Stimulated activated naive CD8-positive, alpha-beta T cell treated with anti-CD3 and anti-CD28 coated beads, Interleukin-15, Interleukin-2, amounts not matched to agents 100 ng/mL and 50 ng/mL, for 24 hours (primary cell): Measurements from ENCODE around the gene TMEM132D.
"Not testable (repeated sequence)": the region's sequence is repeated elsewhere in the genome, so short reads cannot be mapped to it uniquely, and the experiment has no call there.

Source experiments
- H3K27ac Mint-ChIP-seq: one replicate; pipeline ENCODE4 v1.8.0; 2021; ENCODE audit warnings: mild to moderate bottlenecking, mixed read lengths
- H3K27me3 Mint-ChIP-seq: one replicate; pipeline ENCODE4 v1.8.0; 2021; ENCODE audit warnings: mixed read lengths
- H3K36me3 Mint-ChIP-seq: one replicate; pipeline ENCODE4 v1.8.0; 2021; ENCODE audit warnings: low read depth, mixed read lengths
- H3K4me1 Mint-ChIP-seq: one replicate; pipeline ENCODE4 v1.8.0; 2021; ENCODE audit warnings: low read depth, mixed read lengths
- H3K4me3 Mint-ChIP-seq: one replicate; pipeline ENCODE4 v1.8.0; 2021; ENCODE audit warnings: mild to moderate bottlenecking, mixed read lengths
- H3K9me3 Mint-ChIP-seq: one replicate; pipeline ENCODE4 v1.8.0; 2021; ENCODE audit warnings: mixed read lengths

The TMEM132D gene

GRCh38 chr12:129202109-129202814, 701.6 kb downstream of the TMEM132D start:
- Mint-ChIP-seq H3K27me3 (no peaks in the 10 kb centered on the region), H3K4me3 (no peak overlapping the region), H3K4me1 (no peaks in the 10 kb centered on the region), H3K36me3 (no peaks in the 10 kb centered on the region), H3K27ac (no peak overlapping the region), H3K9me3 (peaks cover 5% of the 10 kb centered on the region)

- Mint-ChIP-seq H3K9me3 (peaks cover 5% of the 10 kb centered on the region), H3K36me3 (no peaks in the 10 kb centered on the region), H3K4me3 (no peak overlapping the region), H3K4me1 (no peaks in the 10 kb centered on the region), H3K27ac (no peak overlapping the region), H3K27me3 (no peaks in the 10 kb centered on the region)
Observed at GRCh38 chr12:129201029-129201428, 702.8 kb downstream of the TMEM132D start.

GRCh38 chr12:129200576-129200975, 703.2 kb downstream of the TMEM132D start:
- Mint-ChIP-seq H3K27ac (no peak overlapping the region), H3K27me3 (no peaks in the 10 kb centered on the region), H3K36me3 (no peaks in the 10 kb centered on the region), H3K4me1 (no peaks in the 10 kb centered on the region), H3K9me3 (peaks cover 5% of the 10 kb centered on the region), H3K4me3 (no peak overlapping the region)

DNA sequence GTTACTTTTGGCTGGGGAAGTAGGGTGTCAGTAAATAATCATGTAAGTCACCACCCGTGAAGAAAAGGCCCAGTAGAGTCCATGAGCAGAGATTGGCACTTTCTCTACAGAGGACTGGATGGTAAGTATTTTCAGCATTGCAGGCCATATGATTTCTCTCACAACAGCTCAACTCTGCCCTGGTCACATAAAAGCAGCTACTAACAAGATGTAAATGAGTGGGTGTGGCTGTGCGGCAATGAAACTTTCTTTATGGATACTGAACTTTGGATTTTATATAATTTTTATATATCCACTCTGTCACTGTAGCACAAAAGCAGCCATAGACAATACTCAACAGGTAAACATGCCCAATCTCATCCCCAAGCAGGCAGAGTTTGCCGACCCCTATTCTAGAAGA, 706.9 kb downstream of the TMEM132D start:
- H3K4me3 Mint-ChIP-seq: no peak overlapping the region
- H3K27ac Mint-ChIP-seq: no peak overlapping the region
- H3K27me3 Mint-ChIP-seq: no peaks in the 10 kb centered on the region
- no peaks in the 10 kb centered on the region for H3K36me3 Mint-ChIP-seq
- H3K9me3 Mint-ChIP-seq: peaks cover 20% of the 10 kb centered on the region
- H3K4me1 Mint-ChIP-seq: no peaks in the 10 kb centered on the region

DNA sequence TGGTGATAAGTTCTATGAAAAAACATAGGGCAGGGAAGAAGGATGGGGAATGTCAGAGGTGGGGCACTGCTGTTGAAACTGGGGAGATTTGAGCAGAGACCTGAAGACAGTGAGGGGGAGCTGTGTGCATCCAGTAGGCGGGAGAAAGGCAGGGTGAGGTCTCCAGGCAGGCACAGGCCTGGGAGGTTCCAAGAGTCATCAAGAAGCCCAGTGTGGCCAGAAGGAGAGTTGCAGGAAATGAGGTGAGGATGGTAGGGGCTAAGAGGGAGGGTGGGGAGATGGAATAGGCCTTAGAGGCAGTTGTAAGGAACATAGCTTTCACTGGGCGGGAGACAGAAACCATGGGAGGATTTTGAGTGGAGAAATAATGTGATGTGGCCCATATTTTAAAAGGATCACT, 708.7 kb downstream of the TMEM132D start:
- Mint-ChIP-seq H3K27ac (no peak overlapping the region), H3K4me1 (no peaks in the 10 kb centered on the region), H3K9me3 (peaks cover 20% of the 10 kb centered on the region), H3K4me3 (no peak overlapping the region), H3K36me3 (no peaks in the 10 kb centered on the region), H3K27me3 (no peaks in the 10 kb centered on the region)

- Mint-ChIP-seq H3K36me3 (no peaks in the 10 kb centered on the region), H3K4me3 (no peak overlapping the region), H3K27me3 (no peaks in the 10 kb centered on the region)
Observed at GRCh38 chr12:129193263-129193871, 710.5 kb downstream of the TMEM132D start.

DNA sequence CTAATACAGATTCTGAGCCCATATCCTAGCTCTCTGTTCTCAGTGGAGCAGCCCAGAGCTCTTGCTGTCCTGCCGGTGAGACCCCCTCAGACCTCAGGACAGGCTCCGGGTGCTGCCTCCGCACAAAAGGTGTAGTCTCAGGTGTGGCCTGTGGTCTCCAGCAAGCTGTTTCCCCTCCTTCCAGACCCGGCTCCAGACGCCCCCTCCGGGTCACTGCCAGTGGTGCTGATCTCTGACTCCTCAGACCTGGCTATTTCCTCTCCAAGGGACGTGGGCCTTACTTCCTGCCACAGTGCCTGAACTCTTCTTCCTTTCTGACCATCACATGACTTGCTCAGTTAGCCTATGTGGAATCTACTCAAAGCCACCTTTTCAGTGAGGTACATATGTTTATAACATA, 713.0 kb downstream of the TMEM132D start:
- no peak overlapping the region for H3K4me3 Mint-ChIP-seq
- H3K9me3 Mint-ChIP-seq: peaks cover 15% of the 10 kb centered on the region
- H3K27me3 Mint-ChIP-seq: no peaks in the 10 kb centered on the region
- no peak overlapping the region for H3K27ac Mint-ChIP-seq
- no peaks in the 10 kb centered on the region for H3K36me3 Mint-ChIP-seq
- no peaks in the 10 kb centered on the region for H3K4me1 Mint-ChIP-seq

More at GRCh38 chr12:129193263-129193871, 710.5 kb downstream of the TMEM132D start:
- Mint-ChIP-seq H3K4me1 (no peaks in the 10 kb centered on the region), H3K9me3 (peaks cover 19% of the 10 kb centered on the region), H3K27ac (no peak overlapping the region)

DNA sequence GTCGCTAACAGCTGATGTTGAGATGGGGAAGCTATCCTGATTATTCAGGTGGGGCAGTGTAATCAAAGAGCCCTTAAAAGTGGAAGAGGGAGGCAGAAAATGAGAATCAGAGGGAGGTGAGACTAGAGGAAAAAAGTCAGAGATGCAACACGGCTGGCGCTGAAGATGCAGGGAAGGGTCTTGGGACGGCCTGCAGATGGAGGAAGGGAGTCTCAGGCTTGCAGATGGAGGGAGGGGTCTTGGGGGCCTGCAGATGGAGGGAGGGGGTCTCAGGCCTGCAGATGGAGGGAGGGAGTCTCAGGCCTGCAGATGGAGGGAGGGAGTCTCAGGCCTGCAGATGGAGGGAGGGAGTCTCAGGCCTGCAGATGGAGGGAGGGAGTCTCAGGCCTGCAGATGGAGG, 713.9 kb downstream of the TMEM132D start:
- not testable (repeated sequence) for H3K4me1 Mint-ChIP-seq, H3K36me3 Mint-ChIP-seq, H3K27me3 Mint-ChIP-seq, H3K27ac Mint-ChIP-seq, H3K4me3 Mint-ChIP-seq
- H3K9me3 Mint-ChIP-seq: peaks cover 15% of the 10 kb centered on the region

- Mint-ChIP-seq H3K27me3 (no peaks in the 10 kb centered on the region), H3K9me3 (no peaks in the 10 kb centered on the region), H3K4me1 (no peaks in the 10 kb centered on the region), H3K36me3 (no peaks in the 10 kb centered on the region), H3K27ac (no peak overlapping the region), H3K4me3 (no peak overlapping the region)
Observed at GRCh38 chr12:129186952-129187351, 716.9 kb downstream of the TMEM132D start.

GRCh38 chr12:129185855-129186254, 718.0 kb downstream of the TMEM132D start:
- no peak overlapping the region for H3K27ac Mint-ChIP-seq
- no peaks in the 10 kb centered on the region for H3K9me3 Mint-ChIP-seq
- H3K4me3 Mint-ChIP-seq: no peak overlapping the region
- H3K36me3 Mint-ChIP-seq: no peaks in the 10 kb centered on the region
- H3K4me1 Mint-ChIP-seq: no peaks in the 10 kb centered on the region
- H3K27me3 Mint-ChIP-seq: no peaks in the 10 kb centered on the region

GRCh38 chr12:129184127-129184928, 719.5 kb downstream of the TMEM132D start:
- H3K9me3 Mint-ChIP-seq: no peaks in the 10 kb centered on the region
- no peak overlapping the region for H3K4me3 Mint-ChIP-seq
- no peak overlapping the region for H3K27ac Mint-ChIP-seq
- H3K27me3 Mint-ChIP-seq: no peaks in the 10 kb centered on the region
- H3K4me1 Mint-ChIP-seq: no peaks in the 10 kb centered on the region
- no peaks in the 10 kb centered on the region for H3K36me3 Mint-ChIP-seq

- no peaks in the 10 kb centered on the region for H3K4me1 Mint-ChIP-seq
Observed at GRCh38 chr12:129179941-129180553, 723.8 kb downstream of the TMEM132D start.

DNA sequence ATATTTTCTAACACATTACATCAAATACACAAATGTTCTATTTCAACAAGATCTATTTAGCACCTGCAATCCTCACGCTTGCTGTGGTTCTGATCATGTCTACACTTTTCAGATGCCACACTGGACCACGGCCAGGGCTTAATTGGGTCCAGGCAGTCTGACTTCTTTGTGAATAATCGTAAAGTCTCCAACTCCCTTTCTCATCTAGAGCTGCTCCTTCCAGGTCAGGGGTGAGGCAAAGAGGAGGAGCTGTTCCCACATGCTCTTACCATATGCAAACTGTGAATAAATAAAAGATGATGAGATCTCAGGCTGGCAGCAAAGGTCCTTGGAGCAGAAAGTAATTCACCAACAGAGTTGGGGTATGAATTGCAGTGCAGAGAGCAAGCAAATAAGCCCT, 733.9 kb downstream of the TMEM132D start:
- no peaks in the 10 kb centered on the region for H3K4me1 Mint-ChIP-seq
- H3K27ac Mint-ChIP-seq: no peak overlapping the region
- H3K27me3 Mint-ChIP-seq: no peaks in the 10 kb centered on the region
- H3K9me3 Mint-ChIP-seq: peaks cover 13% of the 10 kb centered on the region
- no peaks in the 10 kb centered on the region for H3K36me3 Mint-ChIP-seq
- no peak overlapping the region for H3K4me3 Mint-ChIP-seq

More at GRCh38 chr12:129179941-129180553, 723.8 kb downstream of the TMEM132D start:
- H3K9me3 Mint-ChIP-seq: no peaks in the 10 kb centered on the region
- H3K27ac Mint-ChIP-seq: no peak overlapping the region
- no peaks in the 10 kb centered on the region for H3K27me3 Mint-ChIP-seq
- H3K4me3 Mint-ChIP-seq: no peak overlapping the region
- H3K36me3 Mint-ChIP-seq: no peaks in the 10 kb centered on the region

DNA sequence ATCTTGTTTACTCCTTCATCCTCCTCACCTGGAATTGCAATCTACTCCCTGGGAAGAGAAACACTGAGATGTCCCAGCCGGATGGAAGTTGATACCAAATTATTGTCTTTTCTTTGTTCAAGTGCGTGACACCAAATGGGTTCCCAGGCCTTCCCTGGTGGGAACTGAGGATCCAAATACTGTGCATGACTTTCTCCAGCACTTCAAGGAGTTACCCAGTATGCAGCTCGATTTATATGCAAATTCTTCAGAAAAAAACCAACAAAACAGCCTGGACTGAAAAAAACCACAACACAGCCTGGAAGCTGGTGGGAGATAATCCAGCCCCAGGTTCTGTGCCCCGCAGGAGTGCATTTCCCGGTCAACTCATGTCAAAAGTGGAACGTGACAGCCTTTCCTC, 740.0 kb downstream of the TMEM132D start:
- no peak overlapping the region for H3K4me3 Mint-ChIP-seq
- no peak overlapping the region for H3K27ac Mint-ChIP-seq
- H3K36me3 Mint-ChIP-seq: no peaks in the 10 kb centered on the region

GRCh38 chr12:129163461-129163860, 740.4 kb downstream of the TMEM132D start:
- Mint-ChIP-seq H3K4me3 (no peak overlapping the region), H3K4me1 (no peaks in the 10 kb centered on the region), H3K9me3 (peaks cover 8% of the 10 kb centered on the region), H3K27me3 (no peaks in the 10 kb centered on the region), H3K36me3 (no peaks in the 10 kb centered on the region), H3K27ac (no peak overlapping the region)

More for the DNA sequence above, 740.0 kb downstream of the TMEM132D start:
- Mint-ChIP-seq H3K4me1 (no peaks in the 10 kb centered on the region), H3K27me3 (no peaks in the 10 kb centered on the region), H3K9me3 (peaks cover 7% of the 10 kb centered on the region)
